Hepatocyte (in vitro differentiated cells): ENCODE results near the gene APPBP2. TPM values are rescaled to one million over a fixed set of nuclear protein-coding genes. Genes with fewer than 3 reads are reported as not detected.
"Not testable (repeated sequence)": the region's sequence is repeated elsewhere in the genome, so short reads cannot be mapped to it uniquely, and the experiment has no call there.

Experiments
- DNase-seq: peaks from one replicate; pipeline ENCODE4 v3.0.0-alpha.2; 2016; ENCODE audit warnings: low spot score
- H2AFZ ChIP-seq: fragments of 200-600 bp; sonication (generic); 2 replicates; pipeline ENCODE4 v1.6.0; 2016; ENCODE audit warnings: antibody characterized with exemption, mild to moderate bottlenecking
- H3K27ac ChIP-seq: fragments of 200-600 bp; sonication (generic); 2 replicates; pipeline ENCODE4 v1.5.1; 2016; ENCODE audit warnings: mild to moderate bottlenecking
- H3K27me3 ChIP-seq: fragments of 200-600 bp; sonication (generic); 2 replicates; pipeline ENCODE4 v1.6.1; 2016
- H3K36me3 ChIP-seq: fragments of 200-600 bp; sonication (generic); replicated peaks from 2 replicates; pipeline ENCODE4 v1.5.1; 2016; ENCODE audit warnings: low read depth; ENCODE audit not compliant: insufficient read depth
- H3K4me1 ChIP-seq: fragments of 200-600 bp; sonication (generic); 2 replicates; pipeline ENCODE4 v1.5.1; 2016; ENCODE audit warnings: mild to moderate bottlenecking, moderate library complexity; ENCODE audit not compliant: insufficient read depth
- H3K4me2 ChIP-seq: fragments of 200-600 bp; sonication (generic); 2 replicates; pipeline ENCODE4 v1.6.0; 2016
- H3K4me3 ChIP-seq: fragments of 200-600 bp; sonication (generic); 2 replicates; pipeline ENCODE4 v1.5.1; 2016; ENCODE audit warnings: mild to moderate bottlenecking
- H3K79me2 ChIP-seq: fragments of 200-600 bp; sonication (generic); 2 replicates; pipeline ENCODE4 v1.6.0; 2017; ENCODE audit warnings: mild to moderate bottlenecking
- H3K9me2 ChIP-seq: fragments of 200-600 bp; sonication (generic); replicated peaks from 2 replicates; pipeline ENCODE4 v1.6.0; 2017; ENCODE audit warnings: mild to moderate bottlenecking; ENCODE audit not compliant: insufficient read depth
- H3K9me3 ChIP-seq: fragments of 200-600 bp; sonication (generic); 2 replicates; pipeline ENCODE4 v1.5.1; 2016; ENCODE audit warnings: low read depth, mild to moderate bottlenecking
- H4K20me1 ChIP-seq: fragments of 200-600 bp; sonication (generic); 2 replicates; pipeline ENCODE4 v1.6.0; 2016; ENCODE audit warnings: mild to moderate bottlenecking; ENCODE audit not compliant: insufficient read depth, poor library complexity, severe bottlenecking
- EZH2 ChIP-seq: fragments of 200-600 bp; sonication (generic); IDR thresholded peaks from 2 replicates; pipeline ENCODE4 v1.6.1; 2016; ENCODE audit warnings: antibody characterized with exemption, mild to moderate bottlenecking, borderline replicate concordance
- EZH2phosphoT487 ChIP-seq: fragments of 200-600 bp; sonication (generic); IDR thresholded peaks from one replicate; pipeline ENCODE4 v1.6.1; 2018; ENCODE audit warnings: antibody characterized with exemption, mild to moderate bottlenecking, low read depth, moderate library complexity; ENCODE audit not compliant: unreplicated experiment, severe bottlenecking
- WGBS: methylation state at CpG from one replicate; pipeline ENCODE4 v1.1.6; 2016; ENCODE audit warnings: low lambda C conversion rate; ENCODE audit errors: missing lambda C conversion rate; 5-methylcytosine and 5-hydroxymethylcytosine counted together
- polyA plus RNA-seq: library from polyadenylated mRNA; unstranded; fragments of >200 nt; fragmentation: Nextera tagmentation; extraction: Ambion mirVana; gene quantifications from 2 replicates; pipeline ENCODE4 v1.2.1, GENCODE V29; 2016
- total RNA-seq: library from RNA; depleted of rRNA; stranded (reverse); fragments of >200 nt; gene quantifications from 2 replicates; pipeline ENCODE4 v1.2.3, GENCODE V29; 2014
- TF ChIP-seq, protein P1 (sequence below): fragments of 200-600 bp; sonication (generic); IDR thresholded peaks from 2 replicates; pipeline ENCODE4 v1.5.1; 2016; ENCODE audit warnings: antibody characterized with exemption, mild to moderate bottlenecking; ENCODE audit not compliant: poor library complexity

The APPBP2 gene
- total and polyA plus RNA-seq, 2 experiments from 2014 or later: 37.2 to 42.0 TPM

DNA sequence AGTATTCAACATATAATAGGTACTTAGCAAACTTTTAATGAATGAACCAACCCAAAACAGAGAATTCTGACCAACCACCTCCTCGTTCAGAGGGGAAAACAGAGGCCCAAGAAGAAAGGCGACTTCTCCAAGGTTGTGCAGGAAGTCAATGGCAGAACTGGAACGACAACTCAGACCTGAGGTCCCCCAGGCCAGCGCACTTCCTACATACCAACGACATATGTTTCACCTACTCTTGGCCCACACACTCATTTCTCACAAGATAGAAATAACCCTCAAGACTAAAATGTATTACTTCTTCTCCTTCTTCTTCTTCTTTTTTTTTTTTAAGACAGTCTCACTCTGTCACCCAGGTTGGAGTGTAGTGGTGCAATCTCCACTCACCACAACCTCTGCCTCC is 89.4 kb downstream of the APPBP2 start:
- WGBS: 82% methylated on average over 5 of the region's 5 CpGs
- Histone ChIP-seq H3K4me1 (no peaks in the 10 kb centered on the region), H3K36me3 (no peaks in the 10 kb centered on the region), H3K9me2 (no peaks in the 10 kb centered on the region), H3K27ac (no peak overlapping the region), H3K4me3 (no peak overlapping the region), H3K4me2 (no peak overlapping the region), H3K9me3 (no peaks in the 10 kb centered on the region), H3K79me2 (no peaks in the 10 kb centered on the region), H3K27me3 (no peaks in the 10 kb centered on the region), H2AFZ (no peak overlapping the region), H4K20me1 (no peaks in the 10 kb centered on the region)
- TF ChIP-seq EZH2phosphoT487 (no peak), EZH2 (no peak)
- DNase-seq: no peak

DNA sequence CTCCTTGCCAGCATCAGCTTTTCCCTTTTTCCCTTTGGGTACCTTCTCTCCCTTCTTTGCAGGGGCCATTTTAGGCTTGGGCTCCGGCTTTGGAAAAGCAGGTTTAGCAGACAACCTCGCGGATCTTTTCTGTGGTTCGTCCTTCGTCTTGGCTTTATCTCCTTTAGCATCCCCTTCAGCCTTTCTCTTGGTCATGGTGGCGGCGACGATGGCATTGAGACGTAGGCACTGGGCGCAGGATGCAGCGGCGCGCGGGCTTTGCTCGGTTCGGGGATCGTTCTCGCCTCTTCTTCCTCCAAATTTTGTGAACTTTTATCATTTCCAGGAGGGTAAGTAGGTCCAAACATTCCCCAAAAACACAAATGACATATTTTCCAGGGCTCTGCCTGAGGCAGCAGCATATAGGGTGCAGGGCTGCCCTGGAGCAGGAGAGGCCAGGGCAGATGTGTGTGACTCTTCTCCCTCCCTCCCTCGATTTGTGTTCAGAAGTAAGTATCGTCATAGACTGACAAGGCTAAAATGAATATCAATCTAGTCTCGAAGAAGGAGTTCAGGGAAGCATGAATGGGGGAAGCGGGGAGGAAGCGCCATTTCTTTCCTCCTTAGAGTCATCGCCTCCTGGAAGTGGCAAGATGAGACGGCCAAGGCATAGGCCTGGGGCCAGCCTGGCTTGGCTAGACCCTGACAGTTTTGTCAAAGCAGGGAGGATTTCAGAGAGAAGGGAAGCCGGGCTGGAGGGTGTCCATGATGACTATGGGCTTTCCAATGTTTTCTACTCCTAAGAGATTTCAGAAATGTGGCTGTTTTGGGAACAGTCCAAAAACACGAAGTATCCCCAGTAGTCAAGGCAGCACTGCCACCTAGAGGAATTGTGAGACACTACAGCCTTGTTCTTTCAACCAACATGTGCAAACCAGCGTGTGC is 90.5 kb downstream of the APPBP2 start:
- no peak overlapping the region for H3K27ac ChIP-seq
- peak; percentile 88 for DNase-seq
- TF ChIP-seq, protein P1, sequence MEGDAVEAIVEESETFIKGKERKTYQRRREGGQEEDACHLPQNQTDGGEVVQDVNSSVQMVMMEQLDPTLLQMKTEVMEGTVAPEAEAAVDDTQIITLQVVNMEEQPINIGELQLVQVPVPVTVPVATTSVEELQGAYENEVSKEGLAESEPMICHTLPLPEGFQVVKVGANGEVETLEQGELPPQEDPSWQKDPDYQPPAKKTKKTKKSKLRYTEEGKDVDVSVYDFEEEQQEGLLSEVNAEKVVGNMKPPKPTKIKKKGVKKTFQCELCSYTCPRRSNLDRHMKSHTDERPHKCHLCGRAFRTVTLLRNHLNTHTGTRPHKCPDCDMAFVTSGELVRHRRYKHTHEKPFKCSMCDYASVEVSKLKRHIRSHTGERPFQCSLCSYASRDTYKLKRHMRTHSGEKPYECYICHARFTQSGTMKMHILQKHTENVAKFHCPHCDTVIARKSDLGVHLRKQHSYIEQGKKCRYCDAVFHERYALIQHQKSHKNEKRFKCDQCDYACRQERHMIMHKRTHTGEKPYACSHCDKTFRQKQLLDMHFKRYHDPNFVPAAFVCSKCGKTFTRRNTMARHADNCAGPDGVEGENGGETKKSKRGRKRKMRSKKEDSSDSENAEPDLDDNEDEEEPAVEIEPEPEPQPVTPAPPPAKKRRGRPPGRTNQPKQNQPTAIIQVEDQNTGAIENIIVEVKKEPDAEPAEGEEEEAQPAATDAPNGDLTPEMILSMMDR: peak; percentile 89
- no peak for TF ChIP-seq EZH2
- H3K9me2 ChIP-seq: no peaks in the 10 kb centered on the region
- no peaks in the 10 kb centered on the region for H4K20me1 ChIP-seq
- H3K27me3 ChIP-seq: no peaks in the 10 kb centered on the region
- WGBS: 85% methylated on average over 28 of the region's 28 CpGs
- no peaks in the 10 kb centered on the region for H3K36me3 ChIP-seq
- no peak overlapping the region for H3K4me2 ChIP-seq
- no peak overlapping the region for H3K4me3 ChIP-seq
- H3K9me3 ChIP-seq: no peaks in the 10 kb centered on the region
- H2AFZ ChIP-seq: no peak overlapping the region
- H3K79me2 ChIP-seq: no peaks in the 10 kb centered on the region
- no peaks in the 10 kb centered on the region for H3K4me1 ChIP-seq

DNA sequence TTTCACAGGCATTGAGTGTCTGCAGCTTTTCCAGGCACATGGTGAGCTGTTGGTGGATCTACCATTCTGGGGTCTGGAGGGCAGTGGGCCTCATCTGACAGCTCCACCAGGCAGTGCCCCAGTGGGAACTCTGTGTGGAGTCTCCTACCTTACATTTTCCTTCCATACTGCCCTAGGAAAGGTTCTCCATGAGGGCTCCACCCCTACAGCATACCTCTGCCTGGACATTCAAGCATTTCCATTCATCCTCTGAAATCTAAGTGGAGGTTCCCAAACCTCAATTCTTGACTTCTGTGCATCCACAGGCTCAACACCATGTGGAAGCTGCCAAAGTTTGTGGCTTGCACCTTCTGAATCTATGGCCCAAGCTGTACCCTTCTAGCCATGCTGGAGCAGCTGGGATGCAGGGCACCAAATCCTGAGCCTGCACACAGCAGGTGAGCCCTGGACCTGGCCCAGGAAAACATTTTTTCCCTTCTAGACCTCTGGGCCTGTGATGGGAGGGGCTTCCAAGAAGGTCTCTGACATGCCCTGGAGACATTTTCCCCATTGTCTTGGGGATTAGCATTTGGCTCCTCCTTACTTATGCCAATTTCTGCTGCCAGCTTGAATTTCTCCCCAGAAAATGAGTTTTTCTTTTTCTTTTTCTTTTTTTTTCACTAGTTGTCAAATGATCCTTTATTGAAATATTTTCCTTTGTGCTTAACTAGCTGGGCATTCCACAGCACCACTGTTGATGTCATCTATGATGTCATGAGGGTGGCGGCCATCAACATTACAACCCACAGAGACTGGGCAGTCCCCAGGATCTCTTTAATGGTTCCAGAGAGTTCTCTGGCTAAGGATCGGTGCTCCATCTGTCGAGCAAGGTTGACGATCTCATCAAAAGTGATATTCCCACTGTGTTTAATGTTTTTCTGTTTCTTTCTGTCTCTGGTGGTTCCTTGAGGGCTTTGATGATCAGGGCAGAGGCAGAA is 92.7 kb downstream of the APPBP2 start:
- H3K9me2 ChIP-seq, H3K4me1 ChIP-seq, H3K9me3 ChIP-seq, H3K27ac ChIP-seq, H3K27me3 ChIP-seq, H3K36me3 ChIP-seq, H3K4me2 ChIP-seq, DNase-seq, H4K20me1 ChIP-seq, H3K79me2 ChIP-seq, H2AFZ ChIP-seq, H3K4me3 ChIP-seq: not testable (repeated sequence)
- 94% methylated on average over 4 of the region's 4 CpGs for WGBS

DNA sequence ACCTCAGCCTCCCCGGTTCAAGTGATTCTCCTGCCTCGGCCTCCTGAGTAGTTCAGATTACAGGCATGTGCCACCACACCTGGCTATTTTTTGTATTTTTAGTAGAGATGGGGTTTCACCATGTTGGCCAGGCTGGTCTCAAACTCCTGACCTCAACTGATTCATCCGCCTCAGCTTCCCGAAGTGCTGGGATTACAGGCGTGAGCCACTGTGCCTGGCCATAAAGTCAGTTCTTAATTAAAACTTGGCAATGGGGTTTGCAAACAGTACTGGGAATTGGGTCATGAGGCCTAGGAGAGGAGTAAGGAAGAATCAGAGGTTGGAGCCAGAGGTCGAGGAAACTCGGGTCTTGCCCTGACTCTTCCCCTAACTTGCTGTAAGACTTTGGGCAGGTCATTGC is 95.5 kb downstream of the APPBP2 start:
- H4K20me1 ChIP-seq: not testable (repeated sequence)
- WGBS: over 99% methylated on average over 7 of the region's 7 CpGs

DNA sequence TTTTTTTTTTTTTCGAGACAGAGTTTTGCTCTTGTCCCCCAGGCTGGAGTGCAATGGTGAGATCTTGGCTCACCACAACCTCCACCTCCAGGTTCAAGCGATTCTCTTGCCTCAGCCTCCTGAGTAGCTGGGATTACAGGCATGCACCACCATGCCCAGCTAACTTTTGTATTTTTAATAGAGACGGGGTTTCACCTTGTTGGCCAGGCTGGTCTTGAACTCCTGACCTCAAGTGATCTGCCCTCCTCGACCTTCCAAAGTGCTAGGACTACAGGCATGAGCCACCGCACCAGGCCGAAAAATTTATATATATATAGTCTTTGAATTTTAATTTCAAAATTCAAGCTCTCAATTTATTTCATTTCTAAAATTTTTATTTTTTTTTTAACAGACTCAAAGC is 97.6 kb downstream of the APPBP2 start:
- not testable (repeated sequence) for DNase-seq, H3K27ac ChIP-seq, H3K9me2 ChIP-seq, H3K36me3 ChIP-seq, H3K4me2 ChIP-seq, H3K9me3 ChIP-seq, H3K27me3 ChIP-seq, H3K79me2 ChIP-seq, H2AFZ ChIP-seq, H4K20me1 ChIP-seq, H3K4me1 ChIP-seq, H3K4me3 ChIP-seq
- 79% methylated on average over 6 of the region's 6 CpGs for WGBS

More for the DNA sequence above, 95.5 kb downstream of the APPBP2 start:
- H3K79me2 ChIP-seq, H3K4me1 ChIP-seq, H3K4me3 ChIP-seq, H2AFZ ChIP-seq, H3K9me3 ChIP-seq, H3K27ac ChIP-seq, DNase-seq, H3K4me2 ChIP-seq, H3K27me3 ChIP-seq, H3K9me2 ChIP-seq, H3K36me3 ChIP-seq: not testable (repeated sequence)
